Fibroblast of skin of scalp (primary cell): ENCODE data around the gene PCDHGA1.
A peak's percentile ranks its signal among the peaks of the same experiment; 100 is the strongest.
"Not testable (repeated sequence)": the region's sequence is repeated elsewhere in the genome, so short reads cannot be mapped to it uniquely, and the experiment has no call there.

ENCODE experiments used
- DNase-seq: peaks from one replicate; pipeline ENCODE4 v3.0.0-alpha.2; 2013

PCDHGA1 gene

GRCh38 chr5:141412854-141413539 is 82.7 kb downstream of the PCDHGA1 start, which contains the start of gene PCDHGA10:
TSS of gene PCDHGA10 (plus strand) at chr5:141412987. CDS start at chr5:141413176, 189 bp downstream.
- DNase-seq, result peak; percentile 73

GRCh38 chr5:141413540-141414069 is 83.3 kb downstream of the PCDHGA1 start:
- DNase-seq, result no peak

- not testable (repeated sequence) for DNase-seq
Observed at GRCh38 chr5:141414548-141415274, 84.4 kb downstream of the PCDHGA1 start.

- not testable (repeated sequence) for DNase-seq
Observed at GRCh38 chr5:141415275-141415618, 84.9 kb downstream of the PCDHGA1 start.

- DNase-seq, result peak; percentile 84
Observed at GRCh38 chr5:141417494-141418172, 87.3 kb downstream of the PCDHGA1 start, which contains the start of gene PCDHGB7. TSS of gene PCDHGB7 (plus strand) at chr5:141417677. CDS start at chr5:141417860, 183 bp downstream.

GRCh38 chr5:141419074-141419880 is 89.0 kb downstream of the PCDHGA1 start:
- no peak for DNase-seq

- DNase-seq, result peak; percentile 71
Observed at GRCh38 chr5:141420855-141421488, 90.7 kb downstream of the PCDHGA1 start, which contains the start of gene PCDHGA11. TSS of gene PCDHGA11 (plus strand) at chr5:141421051. CDS start at chr5:141421228, 177 bp downstream.

GRCh38 chr5:141421489-141421855 is 91.2 kb downstream of the PCDHGA1 start:
- no peak for DNase-seq

GRCh38 chr5:141422742-141423291 is 92.5 kb downstream of the PCDHGA1 start:
- DNase-seq, result no peak

- DNase-seq, result no peak
Observed at GRCh38 chr5:141427783-141428426, 97.6 kb downstream of the PCDHGA1 start.

- DNase-seq, result peak; percentile 91
Observed at GRCh38 chr5:141430332-141431113, 100.2 kb downstream of the PCDHGA1 start, which contains the start of gene PCDHGA12. TSS of gene PCDHGA12 (plus strand) at chr5:141430507. CDS start at chr5:141430760, 253 bp downstream.

- peak; percentile 32 for DNase-seq
Observed at GRCh38 chr5:141431286-141431685, 101.0 kb downstream of the PCDHGA1 start.

- DNase-seq, result not testable (repeated sequence)
Observed at GRCh38 chr5:141432308-141432707, 102.0 kb downstream of the PCDHGA1 start.

GRCh38 chr5:141432726-141433125 is 102.4 kb downstream of the PCDHGA1 start:
- not testable (repeated sequence) for DNase-seq

GRCh38 chr5:141434006-141434405 is 103.7 kb downstream of the PCDHGA1 start:
- DNase-seq, result peak; percentile 27

GRCh38 chr5:141437221-141437620 is 106.9 kb downstream of the PCDHGA1 start:
- DNase-seq, result peak; percentile 56

GRCh38 chr5:141439411-141440141 is 109.3 kb downstream of the PCDHGA1 start:
- DNase-seq, result peak; percentile 69

- DNase-seq, result no peak
Observed at GRCh38 chr5:141440341-141440740, 110.0 kb downstream of the PCDHGA1 start.
